Neuronal stem cell (in vitro differentiated cells): ENCODE results near the gene TBC1D4.

ENCODE experiments used
- DNase-seq: peaks from one replicate; pipeline ENCODE4 v3.0.0-alpha.2; 2013; ENCODE audit warnings: low spot score
- H2AFZ ChIP-seq: one replicate; pipeline ENCODE4 v1.6.1; 2013; ENCODE audit warnings: mild to moderate bottlenecking, low read length, inconsistent platforms
- H2AK5ac ChIP-seq: 2 replicates; pipeline ENCODE4 v1.6.1; 2013; ENCODE audit warnings: low read depth, mild to moderate bottlenecking, inconsistent platforms, low read length, moderate library complexity, mixed read lengths
- H2BK120ac ChIP-seq: 2 replicates; pipeline ENCODE4 v1.6.1; 2013; ENCODE audit warnings: low read depth, mild to moderate bottlenecking, inconsistent platforms, low read length, moderate library complexity, mixed read lengths
- H2BK12ac ChIP-seq: one replicate; pipeline ENCODE4 v1.6.1; 2013; ENCODE audit warnings: low read length, inconsistent platforms
- H2BK15ac ChIP-seq: 2 replicates; pipeline ENCODE4 v1.6.1; 2013; ENCODE audit warnings: mild to moderate bottlenecking, low read length, inconsistent platforms, mixed read lengths
- H2BK5ac ChIP-seq: one replicate; pipeline ENCODE4 v1.6.1; 2013; ENCODE audit warnings: inconsistent platforms, mild to moderate bottlenecking, low read length, moderate library complexity
- H3K14ac ChIP-seq: one replicate; pipeline ENCODE4 v1.6.1; 2013; ENCODE audit warnings: low read length, inconsistent platforms
- H3K18ac ChIP-seq: 2 replicates; pipeline ENCODE4 v1.6.1; 2013; ENCODE audit warnings: low read length, inconsistent platforms
- H3K23ac ChIP-seq: 2 replicates; pipeline ENCODE4 v1.6.1; 2013; ENCODE audit warnings: low read depth, mild to moderate bottlenecking, mixed read lengths, low read length, inconsistent platforms; ENCODE audit not compliant: poor library complexity
- H3K27ac ChIP-seq: replicated peaks from 3 replicates; pipeline ENCODE4 v1.5.1; 2013; ENCODE audit warnings: low read length, inconsistent platforms
- H3K27me3 ChIP-seq, 3 experiments: 2 replicates each; pipeline ENCODE4 v1.6.1; 2013; ENCODE audit warnings: low read length in 3 of 3, mild to moderate bottlenecking in 2 of 3, inconsistent platforms in 1 of 3, low read depth in 1 of 3, mixed read lengths in 1 of 3, moderate library complexity in 1 of 3; ENCODE audit not compliant: control insufficient read depth in 3 of 3, insufficient read depth in 3 of 3
- H3K36me3 ChIP-seq, 2 donors: replicated peaks in 1 of 2; 2 replicates each; pipeline ENCODE4 v1.6.1; 2013; ENCODE audit warnings: low read length in 2 of 2; ENCODE audit not compliant: control insufficient read depth in 2 of 2, insufficient read depth in 2 of 2
- H3K4ac ChIP-seq: 2 replicates; pipeline ENCODE4 v1.6.1; 2013; ENCODE audit warnings: inconsistent platforms, mild to moderate bottlenecking, low read length, moderate library complexity
- H3K4me1 ChIP-seq, 2 donors: 1 replicate in 1 of 2; 2 replicates in 1 of 2; pipeline ENCODE4 v1.6.1; 2013; ENCODE audit warnings: low read length in 2 of 2, low read depth in 1 of 2; ENCODE audit not compliant: control insufficient read depth in 2 of 2, insufficient read depth in 1 of 2
- H3K4me2 ChIP-seq: one replicate; pipeline ENCODE4 v1.6.1; 2013; ENCODE audit warnings: mild to moderate bottlenecking, low read length, inconsistent platforms; ENCODE audit not compliant: insufficient read depth, poor library complexity, severe bottlenecking
- H3K4me3 ChIP-seq, 2 donors: 2 replicates each; pipeline ENCODE4 v1.5.1; 2013; ENCODE audit warnings: low read length in 2 of 2, mild to moderate bottlenecking in 2 of 2, inconsistent platforms in 1 of 2, moderate library complexity in 1 of 2
- H3K79me1 ChIP-seq: one replicate; pipeline ENCODE4 v1.6.1; 2013; ENCODE audit warnings: low read depth, mild to moderate bottlenecking, inconsistent platforms, low read length, moderate library complexity
- H3K9ac ChIP-seq: one replicate; pipeline ENCODE4 v1.6.1; 2013; ENCODE audit warnings: mild to moderate bottlenecking, low read depth, low read length, inconsistent platforms; ENCODE audit not compliant: poor library complexity
- H3K9me3 ChIP-seq, 2 donors: replicated peaks in 1 of 2; 2 replicates each; pipeline versions ENCODE3 to v1.6.1; 2013; ENCODE audit warnings: low read length in 2 of 2, mild to moderate bottlenecking in 2 of 2, inconsistent platforms in 1 of 2, low read depth in 1 of 2, mixed read lengths in 1 of 2, moderate library complexity in 1 of 2; ENCODE audit not compliant: control insufficient read depth in 2 of 2, insufficient read depth in 1 of 2
- H4K8ac ChIP-seq: one replicate; pipeline ENCODE4 v1.6.1; 2013; ENCODE audit warnings: low read depth, mild to moderate bottlenecking, inconsistent platforms, low read length, moderate library complexity
- H4K91ac ChIP-seq: one replicate; pipeline ENCODE4 v1.6.1; 2013; ENCODE audit warnings: low read length, low read depth, mild to moderate bottlenecking, inconsistent platforms; ENCODE audit not compliant: poor library complexity
- WGBS, 2 donors: extraction: QIAGEN DNeasy Blood & Tissue Kit; methylation state at CpG; one replicate each; pipeline ENCODE4 v1.1.7; 2013; ENCODE audit warnings: missing lambda C conversion rate in 2 of 2, mixed read lengths in 1 of 2; ENCODE audit not compliant: insufficient read length in 2 of 2, insufficient replicate concordance in 1 of 2; ENCODE audit errors: extremely low coverage in 2 of 2; 5-methylcytosine and 5-hydroxymethylcytosine counted together

The TBC1D4 gene

DNA sequence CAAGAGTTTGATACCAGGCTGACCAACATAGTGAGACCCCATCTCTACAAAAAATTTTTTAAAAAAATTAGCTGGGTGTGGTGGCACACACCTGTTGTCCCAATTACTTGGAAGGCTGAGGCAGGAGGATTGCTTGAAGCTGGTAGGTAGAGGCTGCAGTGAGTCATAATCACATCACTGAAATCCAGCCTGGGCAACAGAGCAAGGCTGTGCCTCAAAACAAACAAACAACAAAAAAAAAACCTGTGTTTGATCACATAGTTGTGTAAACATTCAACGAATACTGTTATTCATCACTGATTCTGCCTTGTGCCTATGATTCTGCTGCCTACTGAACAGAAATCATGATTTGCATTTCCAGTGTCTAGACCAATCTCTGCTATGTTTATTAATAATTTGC lies 134.0 kb downstream of the TBC1D4 start:
- H3K27me3 ChIP-seq: no peaks in the 10 kb centered on the region
- H3K23ac ChIP-seq: no peak overlapping the region
- H3K4ac ChIP-seq: no peak overlapping the region
- no peak overlapping the region for H3K4me3 ChIP-seq
- no peak overlapping the region for H3K27ac ChIP-seq
- no peaks in the 10 kb centered on the region for H3K4me1 ChIP-seq
- H4K91ac ChIP-seq: no peak overlapping the region
- H2BK15ac ChIP-seq: no peak overlapping the region
- H2BK120ac ChIP-seq: no peak overlapping the region
- H3K36me3 ChIP-seq: peaks cover 2 to 9% of the 10 kb centered on the region in 2 donors
- no peaks in the 10 kb centered on the region for H3K79me1 ChIP-seq
- H2BK5ac ChIP-seq: no peak overlapping the region
- H2BK12ac ChIP-seq: no peak overlapping the region
- no peak overlapping the region for H2AFZ ChIP-seq
- H4K8ac ChIP-seq: no peak overlapping the region
- WGBS, 2 donors: no CpG with 5 or more reads among the region's 1 CpG
- no peak overlapping the region for H3K14ac ChIP-seq
- H2AK5ac ChIP-seq: no peak overlapping the region
- no peaks in the 10 kb centered on the region for H3K9me3 ChIP-seq
- no peak overlapping the region for H3K4me2 ChIP-seq
- no peak overlapping the region for H3K9ac ChIP-seq
- DNase-seq: no peak
- H3K18ac ChIP-seq: no peak overlapping the region

DNA sequence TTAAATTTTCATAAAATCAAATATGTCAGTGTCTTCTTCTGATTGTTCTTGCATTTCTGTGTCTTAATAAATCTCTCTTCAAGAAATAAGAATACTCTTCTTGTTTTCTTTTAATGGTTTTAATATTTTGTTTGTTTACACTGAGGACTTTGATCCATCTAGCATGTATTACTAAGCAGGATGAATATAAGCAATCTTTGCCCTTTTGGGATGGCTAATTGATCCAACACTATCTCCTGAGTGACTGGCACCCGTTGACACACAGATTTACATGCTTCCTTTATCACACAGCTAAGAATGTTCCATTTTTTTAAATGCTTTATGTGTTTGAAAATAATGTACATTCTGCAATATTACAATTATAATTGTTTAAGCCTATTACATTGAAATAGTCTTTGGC lies 134.5 kb downstream of the TBC1D4 start:
- Histone ChIP-seq H3K14ac (no peak overlapping the region), H4K8ac (no peak overlapping the region), H3K4me3 (no peak overlapping the region), H2BK5ac (no peak overlapping the region), H3K4ac (no peak overlapping the region), H3K9me3 (no peaks in the 10 kb centered on the region), H3K79me1 (no peaks in the 10 kb centered on the region), H3K9ac (no peak overlapping the region), H3K18ac (no peak overlapping the region), H2AFZ (no peak overlapping the region), H2AK5ac (no peak overlapping the region), H2BK15ac (no peak overlapping the region), H4K91ac (no peak overlapping the region), H3K27ac (no peak overlapping the region), H2BK12ac (no peak overlapping the region), H3K4me2 (no peak overlapping the region), H3K36me3 (peaks cover 2 to 9% of the 10 kb centered on the region in 2 donors), H2BK120ac (no peak overlapping the region), H3K27me3 (no peaks in the 10 kb centered on the region), H3K23ac (no peak overlapping the region), H3K4me1 (no peaks in the 10 kb centered on the region)
- no peak for DNase-seq
- no CpG with 5 or more reads among the region's 1 CpG for WGBS, 2 donors

DNA sequence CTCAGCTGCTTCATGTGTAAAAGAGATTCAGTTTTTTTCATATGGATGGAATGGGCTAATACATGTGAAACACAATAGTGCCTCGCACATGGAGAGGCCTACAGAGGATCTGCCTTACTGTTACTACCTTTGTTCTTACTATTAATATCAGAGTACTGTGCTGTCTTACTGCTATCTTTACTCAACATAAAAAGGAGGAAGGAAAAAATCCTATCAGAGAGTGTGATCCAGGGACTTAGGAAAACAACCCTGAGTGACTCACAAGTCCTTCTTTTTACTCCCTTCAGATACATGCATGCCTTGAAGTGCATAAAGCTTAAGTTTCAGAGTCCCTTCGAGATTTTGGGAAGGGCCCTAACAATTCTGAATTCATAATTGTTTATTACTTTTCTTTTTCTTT lies 136.8 kb downstream of the TBC1D4 start:
- Histone ChIP-seq H3K14ac (no peak overlapping the region), H2BK15ac (no peak overlapping the region), H3K18ac (no peak overlapping the region), H2AK5ac (no peak overlapping the region), H3K23ac (no peak overlapping the region), H3K79me1 (no peaks in the 10 kb centered on the region), H4K8ac (no peak overlapping the region), H2BK120ac (no peak overlapping the region), H3K27ac (no peak overlapping the region), H2BK5ac (no peak overlapping the region), H3K36me3 (peaks cover 2 to 9% of the 10 kb centered on the region in 2 donors), H2AFZ (no peak overlapping the region), H4K91ac (no peak overlapping the region), H3K4me1 (no peaks in the 10 kb centered on the region), H2BK12ac (no peak overlapping the region), H3K27me3 (no peaks in the 10 kb centered on the region), H3K4me2 (no peak overlapping the region), H3K9me3 (no peaks in the 10 kb centered on the region), H3K4me3 (no peak overlapping the region), H3K9ac (no peak overlapping the region), H3K4ac (no peak overlapping the region)
- DNase-seq: no peak
- no CpG with 5 or more reads among the region's 2 CpGs for WGBS, 2 donors

DNA sequence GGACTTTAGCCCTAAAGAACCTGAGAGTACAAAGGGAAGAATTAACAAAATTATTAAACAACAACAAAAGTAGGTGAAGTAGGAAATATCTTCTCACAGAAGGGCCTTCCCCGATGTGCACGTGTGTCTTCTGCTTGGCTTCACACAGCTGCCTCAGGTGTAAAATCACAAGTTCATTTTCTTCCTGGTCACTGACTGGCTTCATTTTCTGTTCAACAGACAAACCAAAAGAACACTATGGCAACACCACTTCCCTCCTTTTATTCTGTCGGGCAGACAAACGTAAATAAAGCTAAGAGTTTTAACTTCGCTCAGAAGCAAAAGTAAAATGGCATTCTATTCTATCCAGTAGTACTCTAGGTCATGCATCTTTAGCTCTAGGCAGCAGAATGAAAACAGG lies 140.9 kb downstream of the TBC1D4 start:
- Histone ChIP-seq H3K14ac (no peak overlapping the region), H3K4me2 (no peak overlapping the region), H2BK120ac (no peak overlapping the region), H4K8ac (no peak overlapping the region), H2AK5ac (no peak overlapping the region), H3K18ac (no peak overlapping the region), H3K9me3 (no peaks in the 10 kb centered on the region), H2BK15ac (no peak overlapping the region), H3K4me1 (no peaks in the 10 kb centered on the region), H2BK12ac (no peak overlapping the region), H3K79me1 (no peaks in the 10 kb centered on the region), H3K4me3 (no peak overlapping the region), H3K9ac (no peak overlapping the region), H2BK5ac (no peak overlapping the region), H4K91ac (no peak overlapping the region), H3K36me3 (peaks cover 1 to 8% of the 10 kb centered on the region in 2 donors), H3K27ac (no peak overlapping the region), H2AFZ (no peak overlapping the region), H3K4ac (no peak overlapping the region), H3K27me3 (no peaks in the 10 kb centered on the region), H3K23ac (no peak overlapping the region)
- no CpG with 5 or more reads among the region's 5 CpGs for WGBS, 2 donors
- no peak for DNase-seq
